ENCODE results near the gene TMEM119. TPM values are rescaled to one million over a fixed set of nuclear protein-coding genes. Genes with fewer than 3 reads are reported as not detected.
A peak's percentile ranks its signal among the peaks of the same experiment; 100 is the strongest.
"Not testable (repeated sequence)": the region's sequence is repeated elsewhere in the genome, so short reads cannot be mapped to it uniquely, and the experiment has no call there.

The TMEM119 gene
- total and polyA plus RNA-seq, 12 donors: 3.1 to 14.8 (median 6.6) TPM

GRCh38 chr12:108560752-108561719 is 36.8 kb downstream of the TMEM119 start, which contains the start of gene SART3:
Gene SART3, minus strand, starts transcription at chr12:108561173. Its CDS starts 19 bp downstream, at chr12:108561154.
- Histone ChIP-seq H3K9me3 (replicated peaks in 1 of 3) (no peaks in the 10 kb centered on the region), H3K27ac (peak within 1 kb of the TSS; percentile 90 to 98 (median 94)), H3K4me1 (replicated peaks in 1 of 2) (peaks cover 20 to 68% of the 10 kb centered on the region in 2 donors), H3K4me3 (peak within 1 kb of the TSS; percentile 71 to 97 (median 83)), H3K27me3 (no peaks in the 10 kb centered on the region), H3K36me3 (replicated peaks in 1 of 2) (peaks cover 0 to 21% of the 10 kb centered on the region in 2 donors)
- intact Hi-C loops (cut with DNase I): loop anchor here in 1 of 2 donors (10.0 kb wide), 1 partner anchor 234 kb away; no protein-coding TSS in a partner anchor
- 0 to 1% (median 0%) methylated on average over 49 to 57 of the region's 57 CpGs for WGBS, 4 donors
- TF ChIP-seq POLR2A (IDR thresholded peaks at IDR 0.05): peak; percentile 37 to 52
- TF ChIP-seq, protein P1, sequence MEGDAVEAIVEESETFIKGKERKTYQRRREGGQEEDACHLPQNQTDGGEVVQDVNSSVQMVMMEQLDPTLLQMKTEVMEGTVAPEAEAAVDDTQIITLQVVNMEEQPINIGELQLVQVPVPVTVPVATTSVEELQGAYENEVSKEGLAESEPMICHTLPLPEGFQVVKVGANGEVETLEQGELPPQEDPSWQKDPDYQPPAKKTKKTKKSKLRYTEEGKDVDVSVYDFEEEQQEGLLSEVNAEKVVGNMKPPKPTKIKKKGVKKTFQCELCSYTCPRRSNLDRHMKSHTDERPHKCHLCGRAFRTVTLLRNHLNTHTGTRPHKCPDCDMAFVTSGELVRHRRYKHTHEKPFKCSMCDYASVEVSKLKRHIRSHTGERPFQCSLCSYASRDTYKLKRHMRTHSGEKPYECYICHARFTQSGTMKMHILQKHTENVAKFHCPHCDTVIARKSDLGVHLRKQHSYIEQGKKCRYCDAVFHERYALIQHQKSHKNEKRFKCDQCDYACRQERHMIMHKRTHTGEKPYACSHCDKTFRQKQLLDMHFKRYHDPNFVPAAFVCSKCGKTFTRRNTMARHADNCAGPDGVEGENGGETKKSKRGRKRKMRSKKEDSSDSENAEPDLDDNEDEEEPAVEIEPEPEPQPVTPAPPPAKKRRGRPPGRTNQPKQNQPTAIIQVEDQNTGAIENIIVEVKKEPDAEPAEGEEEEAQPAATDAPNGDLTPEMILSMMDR (IDR thresholded peaks at IDR 0.05): no peak
- peak; percentile 77 to 83 (median 79) for DNase-seq

- Histone ChIP-seq H3K9me3 (replicated peaks in 1 of 3) (no peaks in the 10 kb centered on the region), H3K27me3 (no peaks in the 10 kb centered on the region), H3K36me3 (replicated peaks in 1 of 2) (peaks cover 0 to 14% of the 10 kb centered on the region in 2 donors), H3K27ac (peak overlapping the region in 4 of 5 donors; percentile 94 to 98 (median 94)), H3K4me3 (peak overlapping the region; percentile 71 to 97 (median 83)), H3K4me1 (replicated peaks in 1 of 2) (peaks cover 15 to 64% of the 10 kb centered on the region in 2 donors)
- TF ChIP-seq, protein P1 (IDR thresholded peaks at IDR 0.05): no peak
- TF ChIP-seq POLR2A (IDR thresholded peaks at IDR 0.05): no peak
- WGBS, 4 donors: 1 to 3% (median 2%) methylated on average over 9 to 12 of the region's 12 CpGs
- intact Hi-C loops (cut with DNase I): loop anchor here in 1 of 2 donors (10.0 kb wide), 1 partner anchor 234 kb away; no protein-coding TSS in a partner anchor
- no peak for DNase-seq
Measured at GRCh38 chr12:108560321-108560721, 37.6 kb downstream of the TMEM119 start.

GRCh38 chr12:108559748-108560147 is 38.1 kb downstream of the TMEM119 start:
- Histone ChIP-seq H3K27ac (peak overlapping the region in 1 of 5 donors; percentile 98), H3K27me3 (no peaks in the 10 kb centered on the region), H3K36me3 (replicated peaks in 1 of 2) (peaks cover 0 to 8% of the 10 kb centered on the region in 2 donors), H3K4me1 (replicated peaks in 1 of 2) (peaks cover 15 to 61% of the 10 kb centered on the region in 2 donors), H3K9me3 (replicated peaks in 1 of 3) (no peaks in the 10 kb centered on the region), H3K4me3 (peak overlapping the region in 2 of 4 donors; percentile 81 to 85)
- 49 to 71% (median 55%) methylated on average over 3 of the region's 3 CpGs for WGBS, 4 donors
- no peak for DNase-seq
- TF ChIP-seq, protein P1 (IDR thresholded peaks at IDR 0.05): no peak
- no peak for TF ChIP-seq POLR2A (IDR thresholded peaks at IDR 0.05)
- intact Hi-C loops (cut with DNase I): loop anchor here in 1 of 2 donors (10.0 kb wide), 1 partner anchor 235 kb away; no protein-coding TSS in a partner anchor

- Histone ChIP-seq H3K27me3 (no peaks in the 10 kb centered on the region), H3K4me1 (replicated peaks in 1 of 2) (peaks cover 15 to 58% of the 10 kb centered on the region in 2 donors), H3K9me3 (replicated peaks in 1 of 3) (no peaks in the 10 kb centered on the region), H3K4me3 (no peak overlapping the region), H3K27ac (no peak overlapping the region), H3K36me3 (replicated peaks in 1 of 2) (peaks cover 0 to 2% of the 10 kb centered on the region in 2 donors)
- intact Hi-C loops (cut with DNase I): no loop called here
- 83 to 87% (median 85%) methylated on average over 12 to 14 of the region's 14 CpGs for WGBS, 4 donors
- DNase-seq: no peak
- TF ChIP-seq POLR2A (IDR thresholded peaks at IDR 0.05): no peak
- TF ChIP-seq, protein P1 (IDR thresholded peaks at IDR 0.05): no peak
Measured at GRCh38 chr12:108559007-108559655, 38.8 kb downstream of the TMEM119 start.

DNA sequence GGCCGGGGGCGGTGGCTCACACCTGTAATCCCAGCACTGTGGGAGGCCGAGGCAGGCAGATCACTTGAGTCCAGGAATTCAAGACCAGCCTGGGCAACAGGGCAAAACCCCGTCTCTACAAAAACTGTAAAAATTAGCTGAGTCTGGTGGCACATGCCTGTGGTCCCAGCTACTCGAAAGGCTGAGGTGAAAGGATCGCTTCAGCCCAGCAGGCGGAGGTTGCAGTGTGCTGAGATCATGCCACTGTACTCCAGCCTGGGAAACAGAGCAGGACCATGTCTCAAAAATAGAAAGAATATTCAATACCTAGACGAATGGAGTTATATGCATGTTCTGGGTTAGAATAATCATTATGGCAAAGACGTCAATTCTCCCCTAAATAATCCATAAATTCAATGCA is 42.5 kb downstream of the TMEM119 start:
- intact Hi-C loops (cut with DNase I); H3K27ac ChIP-seq; H3K9me3 ChIP-seq (replicated peaks in 1 of 3); DNase-seq; H3K4me3 ChIP-seq; H3K36me3 ChIP-seq (replicated peaks in 1 of 2); H3K27me3 ChIP-seq: not testable (repeated sequence)
- peaks cover 8 to 59% of the 10 kb centered on the region in 2 donors for H3K4me1 ChIP-seq (replicated peaks in 1 of 2)
- WGBS, 4 donors: 82 to 93% (median 92%) methylated on average over 9 of the region's 9 CpGs

All from adrenal gland (tissue), 12 donors.